PFSK-1 (cell line): ENCODE measurements around the gene MKX.

ENCODE experiments used
- FOXP2 ChIP-seq: optimal IDR thresholded peaks from 2 replicates; pipeline ENCODE3; 2011; ENCODE audit warnings: borderline replicate concordance, control low read depth, inconsistent platforms; ENCODE audit not compliant: insufficient read depth; ENCODE audit errors: extremely low read length, extremely low read depth
- POLR2AphosphoS5 ChIP-seq: IDR thresholded peaks from 2 replicates; pipeline ENCODE4 v1.6.1; 2012; ENCODE audit warnings: low read depth, mild to moderate bottlenecking, control low read depth, low read length, moderate library complexity
- SIN3A ChIP-seq: IDR thresholded peaks from 2 replicates; pipeline ENCODE4 v1.6.1; 2012; ENCODE audit warnings: mild to moderate bottlenecking, low read length, moderate library complexity, borderline replicate concordance; ENCODE audit not compliant: insufficient read depth
- TAF1 ChIP-seq: IDR thresholded peaks from 2 replicates; pipeline ENCODE4 v1.6.1; 2012; ENCODE audit warnings: low read length, control low read depth, borderline replicate concordance; ENCODE audit not compliant: insufficient read depth
- TF ChIP-seq, protein P1 (sequence below), 2 experiments: IDR thresholded peaks; 2 replicates each; pipeline versions ENCODE4 v1.6.1 to v1.8.0; 2011 to 2012; ENCODE audit warnings: low read depth in 2 of 2, low read length in 2 of 2, control low read depth in 1 of 2, inconsistent platforms in 1 of 2, mild to moderate bottlenecking in 1 of 2, moderate library complexity in 1 of 2; ENCODE audit not compliant: insufficient read depth in 1 of 2

The MKX gene

DNA sequence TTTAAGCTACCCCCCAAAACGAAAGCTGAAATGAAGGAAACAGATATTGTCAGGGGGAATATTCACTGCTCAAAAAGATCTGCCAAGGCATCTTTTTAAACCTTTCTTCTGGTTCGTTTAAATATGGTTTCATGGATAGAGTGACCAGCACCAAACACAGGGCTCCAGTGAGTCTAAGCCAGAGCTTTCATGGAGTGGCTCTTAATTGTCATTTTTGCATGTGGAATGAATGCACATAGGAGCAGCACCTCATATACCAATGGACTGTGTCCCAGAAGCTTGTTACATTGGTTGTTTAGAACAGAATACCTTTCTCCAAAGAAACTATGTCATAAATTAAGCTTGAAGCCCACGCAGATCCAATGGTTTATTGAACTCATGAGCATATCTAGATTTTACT lies 17.3 kb downstream of the MKX start:
- no peak for TF ChIP-seq POLR2AphosphoS5
- no peak for TF ChIP-seq SIN3A

DNA sequence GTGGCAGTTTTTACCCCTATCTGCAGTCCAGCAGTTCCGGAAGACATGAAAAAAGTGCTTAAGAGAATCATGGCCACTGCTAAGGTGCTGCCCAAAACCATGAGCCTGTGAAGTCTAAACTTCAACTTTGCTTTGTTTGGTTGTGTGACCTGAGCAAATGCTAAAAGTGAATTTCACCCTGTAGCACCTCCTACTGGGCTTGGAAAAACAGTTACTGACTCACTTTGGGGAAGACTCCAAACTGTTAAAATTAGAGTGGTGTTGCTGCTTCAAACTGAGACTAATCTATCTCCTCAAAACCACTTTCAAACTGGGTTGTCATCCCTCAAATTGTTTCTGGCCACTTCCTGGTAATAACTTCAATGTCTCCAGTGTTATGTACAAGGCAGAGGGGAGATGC lies 21.3 kb downstream of the MKX start:
- TF ChIP-seq POLR2AphosphoS5 = no peak
- no peak for TF ChIP-seq TAF1
- TF ChIP-seq FOXP2 = no peak
- TF ChIP-seq, protein P1, sequence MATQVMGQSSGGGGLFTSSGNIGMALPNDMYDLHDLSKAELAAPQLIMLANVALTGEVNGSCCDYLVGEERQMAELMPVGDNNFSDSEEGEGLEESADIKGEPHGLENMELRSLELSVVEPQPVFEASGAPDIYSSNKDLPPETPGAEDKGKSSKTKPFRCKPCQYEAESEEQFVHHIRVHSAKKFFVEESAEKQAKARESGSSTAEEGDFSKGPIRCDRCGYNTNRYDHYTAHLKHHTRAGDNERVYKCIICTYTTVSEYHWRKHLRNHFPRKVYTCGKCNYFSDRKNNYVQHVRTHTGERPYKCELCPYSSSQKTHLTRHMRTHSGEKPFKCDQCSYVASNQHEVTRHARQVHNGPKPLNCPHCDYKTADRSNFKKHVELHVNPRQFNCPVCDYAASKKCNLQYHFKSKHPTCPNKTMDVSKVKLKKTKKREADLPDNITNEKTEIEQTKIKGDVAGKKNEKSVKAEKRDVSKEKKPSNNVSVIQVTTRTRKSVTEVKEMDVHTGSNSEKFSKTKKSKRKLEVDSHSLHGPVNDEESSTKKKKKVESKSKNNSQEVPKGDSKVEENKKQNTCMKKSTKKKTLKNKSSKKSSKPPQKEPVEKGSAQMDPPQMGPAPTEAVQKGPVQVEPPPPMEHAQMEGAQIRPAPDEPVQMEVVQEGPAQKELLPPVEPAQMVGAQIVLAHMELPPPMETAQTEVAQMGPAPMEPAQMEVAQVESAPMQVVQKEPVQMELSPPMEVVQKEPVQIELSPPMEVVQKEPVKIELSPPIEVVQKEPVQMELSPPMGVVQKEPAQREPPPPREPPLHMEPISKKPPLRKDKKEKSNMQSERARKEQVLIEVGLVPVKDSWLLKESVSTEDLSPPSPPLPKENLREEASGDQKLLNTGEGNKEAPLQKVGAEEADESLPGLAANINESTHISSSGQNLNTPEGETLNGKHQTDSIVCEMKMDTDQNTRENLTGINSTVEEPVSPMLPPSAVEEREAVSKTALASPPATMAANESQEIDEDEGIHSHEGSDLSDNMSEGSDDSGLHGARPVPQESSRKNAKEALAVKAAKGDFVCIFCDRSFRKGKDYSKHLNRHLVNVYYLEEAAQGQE (IDR thresholded peaks at IDR 0.05; ENCODE audit: insufficient read depth in 1 of 2, low read depth in 2 of 2, low read length in 2 of 2) = no peak
- no peak for TF ChIP-seq SIN3A

DNA sequence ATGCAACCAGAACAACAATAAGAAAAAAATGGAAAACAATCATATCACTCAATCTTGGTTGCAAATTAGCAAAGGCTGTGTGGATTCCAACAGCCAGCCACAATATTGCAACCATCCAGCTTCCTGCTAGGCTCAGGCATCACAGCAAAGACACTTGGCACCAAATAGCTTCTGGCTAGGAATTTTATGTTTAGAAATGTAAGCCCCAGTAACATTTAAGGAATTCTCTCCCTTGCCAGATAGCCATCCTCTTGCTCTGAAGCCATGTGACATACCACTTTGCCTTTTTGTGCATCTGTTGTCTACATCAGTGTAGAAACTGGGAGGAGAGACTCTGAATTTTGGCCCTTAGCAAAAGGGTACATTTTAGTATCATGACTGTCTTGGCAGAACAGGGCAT lies 22.2 kb downstream of the MKX start:
- TF ChIP-seq TAF1 (no peak), FOXP2 (no peak), SIN3A (no peak), POLR2AphosphoS5 (no peak)
- TF ChIP-seq, protein P1 (IDR thresholded peaks at IDR 0.05; ENCODE audit: insufficient read depth in 1 of 2, low read depth in 2 of 2, low read length in 2 of 2) = no peak

DNA sequence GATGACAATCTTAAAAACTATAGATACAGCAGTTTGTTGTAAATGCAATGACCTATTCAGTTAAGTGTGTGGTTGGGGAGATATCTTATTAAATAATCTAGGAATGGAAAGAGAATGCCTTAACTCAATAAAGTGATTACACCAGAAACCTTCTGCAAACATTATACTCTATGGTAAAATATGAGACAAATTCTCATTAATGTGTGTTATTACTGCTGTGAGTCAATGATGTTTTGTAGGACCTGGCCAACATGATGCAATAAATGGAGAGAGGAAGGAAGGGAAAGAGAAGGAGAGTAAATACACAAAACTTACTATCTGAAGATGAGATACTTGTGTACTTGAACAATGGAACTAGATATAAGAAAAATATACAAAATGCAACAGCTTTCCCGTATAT lies 25.1 kb downstream of the MKX start:
- TF ChIP-seq SIN3A (no peak), POLR2AphosphoS5 (no peak)

DNA sequence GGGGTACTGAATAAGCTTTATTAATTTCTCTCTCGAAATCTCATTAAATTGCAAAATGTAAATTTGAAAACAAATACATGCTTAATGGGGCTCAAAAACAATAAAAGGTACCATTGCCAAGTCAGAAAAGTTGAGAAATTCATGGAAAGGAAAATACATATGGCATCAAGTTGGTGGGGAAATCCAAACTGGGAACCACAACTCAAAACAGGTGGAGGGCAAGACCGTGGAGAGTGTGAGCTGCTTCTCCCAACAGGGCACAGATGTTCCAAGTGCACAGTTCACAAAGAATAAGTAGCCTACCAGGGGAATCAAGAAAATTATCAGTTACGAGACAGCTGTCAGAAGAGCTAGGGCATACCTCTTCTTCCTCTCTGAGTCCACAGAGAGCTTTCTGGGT lies 26.6 kb downstream of the MKX start:
- TF ChIP-seq, protein P1 (IDR thresholded peaks at IDR 0.05; ENCODE audit: insufficient read depth in 1 of 2, low read depth in 2 of 2, low read length in 2 of 2) = no peak
- TF ChIP-seq POLR2AphosphoS5 (no peak), FOXP2 (no peak), SIN3A (no peak)

DNA sequence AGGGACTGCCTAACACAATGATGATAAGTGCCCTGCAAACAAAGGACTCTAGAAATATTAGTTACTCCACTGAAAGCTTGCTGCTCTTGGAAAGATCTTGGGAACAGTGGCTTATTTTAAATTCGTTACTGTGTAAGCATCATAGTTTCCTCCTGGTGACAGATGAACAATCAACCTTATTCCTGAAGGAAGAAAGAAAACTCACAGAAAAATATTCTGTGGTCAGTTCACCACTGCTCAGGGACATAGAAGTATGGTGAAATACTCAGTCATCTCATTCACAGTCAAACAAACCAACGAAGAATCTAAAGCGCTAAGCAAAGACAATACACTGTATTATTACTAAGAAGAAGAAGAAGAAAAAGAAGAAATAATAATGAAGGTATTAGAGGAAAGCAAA lies 27.8 kb downstream of the MKX start:
- no peak for TF ChIP-seq SIN3A
- TF ChIP-seq, protein P1 (IDR thresholded peaks at IDR 0.05; ENCODE audit: insufficient read depth in 1 of 2, low read depth in 2 of 2, low read length in 2 of 2) = no peak
- TF ChIP-seq TAF1 = no peak
- TF ChIP-seq FOXP2 = no peak
- TF ChIP-seq POLR2AphosphoS5 = no peak
